ENCODE data around the gene SHKBP1.

GRCh38 chr19:40559394-40559793 lies 17.3 kb upstream of the SHKBP1 start:
- no peak for TF ChIP-seq CTCF (conservative IDR thresholded peaks at IDR 0.05; ENCODE audit: low read length)
- no peak for TF ChIP-seq EZH2phosphoT487 (IDR thresholded peaks at IDR 0.05; ENCODE audit: borderline replicate concordance)
